ENCODE results near the gene SLC44A2. TPM values are rescaled to one million over a fixed set of nuclear protein-coding genes. Genes with fewer than 3 reads are reported as not detected.

The SLC44A2 gene
- total and polyA plus RNA-seq, 2 of the 13 experiments (the other 11 are each of a cell fraction or from before 2014, with no cell fraction given), result 2.4 to 5.6 TPM

DNA sequence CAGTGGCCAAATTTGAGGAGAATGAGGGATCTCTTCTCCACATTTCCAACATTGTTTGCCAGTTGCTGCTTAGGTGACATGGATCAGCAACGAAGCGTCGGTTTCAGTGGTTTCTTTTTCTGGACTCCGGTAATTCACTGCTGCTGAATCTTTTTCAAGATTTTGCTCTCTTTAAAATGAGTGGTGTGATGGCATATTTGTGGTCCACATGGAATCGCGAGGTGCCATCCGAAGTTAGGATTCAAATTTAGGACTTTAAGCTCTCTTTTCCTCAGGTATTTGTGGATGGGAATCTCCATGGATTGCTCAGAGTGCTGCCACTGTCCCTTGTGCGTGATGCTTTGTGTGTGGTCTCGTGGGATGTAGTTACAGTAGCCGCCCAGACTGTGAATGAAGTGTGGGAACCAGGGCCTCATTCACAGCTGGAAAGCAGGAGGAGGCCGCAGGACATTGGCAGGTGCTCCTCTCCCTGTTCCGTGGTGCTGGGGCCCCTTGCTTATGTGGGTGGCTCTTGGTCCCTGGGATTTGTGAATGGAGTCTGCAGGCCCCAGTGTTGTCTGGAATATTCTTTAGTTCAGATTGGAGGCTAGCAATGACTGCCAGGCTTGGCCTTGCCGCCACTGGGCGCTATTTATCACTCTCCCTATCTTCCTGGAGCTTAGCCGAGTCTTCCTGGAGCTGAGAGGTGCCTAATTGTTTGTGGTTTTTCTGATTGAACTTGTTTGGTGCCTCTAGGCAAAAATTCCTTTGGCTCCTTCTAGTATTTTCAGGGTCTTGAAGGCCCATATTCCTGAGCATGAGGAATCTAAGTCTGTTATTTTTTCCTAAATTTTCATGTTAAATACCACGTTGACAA is 30.3 kb downstream of the SLC44A2 start:
- FAIRE-seq, result no peak
- POLR2A ChIA-PET, result interaction anchor here (1.0 to 1.5 kb wide), 2 partner anchors 17 to 74 kb away, joined by 3 to 5 read pairs; no protein-coding TSS in a partner anchor
- TF ChIP-seq ZNF337 (CRISPR knock-in tag; IDR thresholded peaks at IDR 0.05; ENCODE audit: borderline replicate concordance, low read depth), result no peak
- TF ChIP-seq CBX1 (IDR thresholded peaks at IDR 0.05; ENCODE audit: low read depth), result no peak
- no peak for TF ChIP-seq FOXC1 (CRISPR knock-in tag; IDR thresholded peaks at IDR 0.05; ENCODE audit: borderline replicate concordance)
- TF ChIP-seq, protein P1, sequence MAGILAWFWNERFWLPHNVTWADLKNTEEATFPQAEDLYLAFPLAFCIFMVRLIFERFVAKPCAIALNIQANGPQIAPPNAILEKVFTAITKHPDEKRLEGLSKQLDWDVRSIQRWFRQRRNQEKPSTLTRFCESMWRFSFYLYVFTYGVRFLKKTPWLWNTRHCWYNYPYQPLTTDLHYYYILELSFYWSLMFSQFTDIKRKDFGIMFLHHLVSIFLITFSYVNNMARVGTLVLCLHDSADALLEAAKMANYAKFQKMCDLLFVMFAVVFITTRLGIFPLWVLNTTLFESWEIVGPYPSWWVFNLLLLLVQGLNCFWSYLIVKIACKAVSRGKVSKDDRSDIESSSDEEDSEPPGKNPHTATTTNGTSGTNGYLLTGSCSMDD (CRISPR knock-in tag; IDR thresholded peaks at IDR 0.05), result no peak
- TF ChIP-seq PHF20 (CRISPR knock-in tag; IDR thresholded peaks at IDR 0.05), result no peak
- TF ChIP-seq ZNF790 (CRISPR knock-in tag; IDR thresholded peaks at IDR 0.05; ENCODE audit: borderline replicate concordance), result no peak
- TF ChIP-seq ZBTB1 (CRISPR knock-in tag; IDR thresholded peaks at IDR 0.05; ENCODE audit: borderline replicate concordance), result no peak
- TF ChIP-seq, protein P2, sequence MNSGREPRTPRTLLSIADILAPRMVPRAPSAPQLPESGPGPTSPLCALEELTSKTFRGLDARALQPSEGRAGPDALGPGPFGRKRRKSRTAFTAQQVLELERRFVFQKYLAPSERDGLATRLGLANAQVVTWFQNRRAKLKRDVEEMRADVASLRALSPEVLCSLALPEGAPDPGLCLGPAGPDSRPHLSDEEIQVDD (CRISPR knock-in tag; IDR thresholded peaks at IDR 0.05; ENCODE audit: borderline replicate concordance), result no peak
- TF ChIP-seq, protein P3, sequence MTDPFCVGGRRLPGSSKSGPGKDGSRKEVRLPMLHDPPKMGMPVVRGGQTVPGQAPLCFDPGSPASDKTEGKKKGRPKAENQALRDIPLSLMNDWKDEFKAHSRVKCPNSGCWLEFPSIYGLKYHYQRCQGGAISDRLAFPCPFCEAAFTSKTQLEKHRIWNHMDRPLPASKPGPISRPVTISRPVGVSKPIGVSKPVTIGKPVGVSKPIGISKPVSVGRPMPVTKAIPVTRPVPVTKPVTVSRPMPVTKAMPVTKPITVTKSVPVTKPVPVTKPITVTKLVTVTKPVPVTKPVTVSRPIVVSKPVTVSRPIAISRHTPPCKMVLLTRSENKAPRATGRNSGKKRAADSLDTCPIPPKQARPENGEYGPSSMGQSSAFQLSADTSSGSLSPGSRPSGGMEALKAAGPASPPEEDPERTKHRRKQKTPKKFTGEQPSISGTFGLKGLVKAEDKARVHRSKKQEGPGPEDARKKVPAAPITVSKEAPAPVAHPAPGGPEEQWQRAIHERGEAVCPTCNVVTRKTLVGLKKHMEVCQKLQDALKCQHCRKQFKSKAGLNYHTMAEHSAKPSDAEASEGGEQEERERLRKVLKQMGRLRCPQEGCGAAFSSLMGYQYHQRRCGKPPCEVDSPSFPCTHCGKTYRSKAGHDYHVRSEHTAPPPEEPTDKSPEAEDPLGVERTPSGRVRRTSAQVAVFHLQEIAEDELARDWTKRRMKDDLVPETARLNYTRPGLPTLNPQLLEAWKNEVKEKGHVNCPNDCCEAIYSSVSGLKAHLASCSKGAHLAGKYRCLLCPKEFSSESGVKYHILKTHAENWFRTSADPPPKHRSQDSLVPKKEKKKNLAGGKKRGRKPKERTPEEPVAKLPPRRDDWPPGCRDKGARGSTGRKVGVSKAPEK (CRISPR knock-in tag; IDR thresholded peaks at IDR 0.05; ENCODE audit: borderline replicate concordance), result no peak
- no peak for TF ChIP-seq PITX1 (CRISPR knock-in tag; IDR thresholded peaks at IDR 0.05)
- TF ChIP-seq POLR2A (IDR thresholded peaks at IDR 0.05; ENCODE audit: insufficient read depth in 1 of 2, low read depth in 2 of 2, low read length in 2 of 2), result no peak
- peak; percentile 24; the same call in 1 of the 2 replicates for TF ChIP-seq SIN3A (IDR thresholded peaks at IDR 0.05; ENCODE audit: borderline replicate concordance, low read depth, low read length)
- TF ChIP-seq RBFOX2 (IDR thresholded peaks at IDR 0.05; ENCODE audit: low read depth, low read length), result 0 out of 2 replicates have a peak, but pooled peaks have one; percentile 28
- TF ChIP-seq, protein P4, sequence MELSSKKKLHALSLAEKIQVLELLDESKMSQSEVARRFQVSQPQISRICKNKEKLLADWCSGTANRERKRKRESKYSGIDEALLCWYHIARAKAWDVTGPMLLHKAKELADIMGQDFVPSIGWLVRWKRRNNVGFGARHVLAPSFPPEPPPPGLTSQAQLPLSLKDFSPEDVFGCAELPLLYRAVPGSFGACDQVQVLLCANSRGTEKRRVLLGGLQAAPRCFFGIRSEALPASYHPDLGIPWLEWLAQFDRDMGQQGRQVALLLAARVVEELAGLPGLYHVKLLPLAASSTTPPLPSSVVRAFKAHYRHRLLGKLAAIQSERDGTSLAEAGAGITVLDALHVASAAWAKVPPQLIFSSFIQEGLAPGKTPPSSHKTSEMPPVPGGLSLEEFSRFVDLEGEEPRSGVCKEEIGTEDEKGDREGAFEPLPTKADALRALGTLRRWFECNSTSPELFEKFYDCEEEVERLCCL (CRISPR knock-in tag; IDR thresholded peaks at IDR 0.05; ENCODE audit: borderline replicate concordance), result no peak
- no peak for TF ChIP-seq ZNF543 (CRISPR knock-in tag; IDR thresholded peaks at IDR 0.05)
- TF ChIP-seq, protein P5, sequence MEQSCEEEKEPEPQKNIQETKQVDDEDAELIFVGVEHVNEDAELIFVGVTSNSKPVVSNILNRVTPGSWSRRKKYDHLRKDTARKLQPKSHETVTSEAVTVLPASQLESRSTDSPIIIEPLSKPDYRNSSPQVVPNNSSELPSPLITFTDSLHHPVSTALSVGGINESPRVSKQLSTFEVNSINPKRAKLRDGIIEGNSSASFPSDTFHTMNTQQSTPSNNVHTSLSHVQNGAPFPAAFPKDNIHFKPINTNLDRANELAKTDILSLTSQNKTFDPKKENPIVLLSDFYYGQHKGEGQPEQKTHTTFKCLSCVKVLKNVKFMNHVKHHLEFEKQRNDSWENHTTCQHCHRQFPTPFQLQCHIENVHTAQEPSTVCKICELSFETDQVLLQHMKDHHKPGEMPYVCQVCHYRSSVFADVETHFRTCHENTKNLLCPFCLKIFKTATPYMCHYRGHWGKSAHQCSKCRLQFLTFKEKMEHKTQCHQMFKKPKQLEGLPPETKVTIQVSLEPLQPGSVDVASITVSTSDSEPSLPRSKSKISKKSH (CRISPR knock-in tag; IDR thresholded peaks at IDR 0.05; ENCODE audit: borderline replicate concordance), result no peak

More for the DNA sequence above, 30.3 kb downstream of the SLC44A2 start:
- Histone ChIP-seq H3K9ac (ENCODE audit: insufficient read depth, low read depth, low read length) (peak overlapping the region; percentile 98), H3K36me3 (replicated peaks in 1 of 2; ENCODE audit: control insufficient read depth in 1 of 2, insufficient read depth in 2 of 2, low read length in 2 of 2) (peaks cover 4 to 17% of the 10 kb centered on the region in 2 experiments; a peak in 3 of 5 replicates), H3K9me3 (ENCODE audit: low read length) (no peaks in the 10 kb centered on the region), H3K79me2 (ENCODE audit: insufficient read depth, low read length) (peaks cover 69% of the 10 kb centered on the region), H3K4me2 (ENCODE audit: low read depth, low read length) (peak overlapping the region; percentile 92), H3K27me3 (ENCODE audit: control insufficient read depth in 1 of 2, insufficient read depth in 2 of 2, low read length in 2 of 2) (no peaks in the 10 kb centered on the region; a peak in 1 of 5 replicates), H3K27ac (ENCODE audit: extremely low read length, insufficient read depth, low read length) (peak overlapping the region; percentile 95), H4K20me1 (ENCODE audit: insufficient read depth, low read length) (peaks cover 55% of the 10 kb centered on the region), H3K4me3 (replicated peaks in 1 of 3; ENCODE audit: insufficient read depth in 1 of 3, low read depth in 2 of 3, low read length in 3 of 3) (peak overlapping the region; percentile 89 to 96 (median 92)), H3K4me1 (ENCODE audit: insufficient read depth, low read length) (peaks cover 59% of the 10 kb centered on the region), H2AFZ (ENCODE audit: low read length) (no peak overlapping the region)
- WGBS (ENCODE audit: low lambda C conversion rate), result 3% methylated on average over 16 of the region's 16 CpGs
- intact Hi-C loops (cut with micrococcal nuclease; ENCODE audit: unreplicated experiment) (no loop called here), in situ Hi-C loops (cut with HindIII; ENCODE audit: extremely low pct_ligation_motif_present, low pct_unique_long_range_greater_than_20kb) (no loop called here)
- DNase-seq (ENCODE audit: low spot score) (peak; percentile 12), ATAC-seq (peak; percentile 27)
- CTCF ChIA-PET (ENCODE audit: low intra/inter-chr PET ratio, low total read pairs), result no interaction called here
- BruUV-seq (replicated peaks), result TSS peak; percentile 58

Measured in HepG2 (cell line).